IPS DF 6.9 (cell line): ENCODE results near the gene CFDP1.

Source experiments
- DNase-seq: peaks from one replicate; pipeline ENCODE4 v3.0.0-alpha.2; 2013; ENCODE audit warnings: low read depth, low spot score
- H3K27ac ChIP-seq: one replicate; pipeline ENCODE4 v1.5.1; 2013; ENCODE audit warnings: low read length, control low read depth
- H3K27me3 ChIP-seq: 2 replicates; pipeline ENCODE4 v1.6.1; 2013; ENCODE audit warnings: mild to moderate bottlenecking, low read length; ENCODE audit not compliant: control insufficient read depth, insufficient read depth
- H3K36me3 ChIP-seq: 2 replicates; pipeline ENCODE4 v1.6.1; 2013; ENCODE audit warnings: low read length; ENCODE audit not compliant: control insufficient read depth, insufficient read depth
- H3K4me1 ChIP-seq: 2 replicates; pipeline ENCODE4 v1.6.1; 2013; ENCODE audit warnings: low read length; ENCODE audit not compliant: control insufficient read depth, insufficient read depth
- H3K4me3 ChIP-seq: 2 replicates; pipeline ENCODE4 v1.5.1; 2013; ENCODE audit warnings: mild to moderate bottlenecking, low read length
- H3K9me3 ChIP-seq: 2 replicates; pipeline ENCODE4 v1.6.1; 2013; ENCODE audit warnings: low read length, inconsistent platforms; ENCODE audit not compliant: control insufficient read depth, insufficient read depth
- WGBS: extraction: QIAGEN DNeasy Blood & Tissue Kit; methylation state at CpG from one replicate; pipeline ENCODE4 v1.1.7; 2013; ENCODE audit warnings: mixed read lengths, missing lambda C conversion rate; ENCODE audit not compliant: insufficient read length, insufficient coverage; 5-methylcytosine and 5-hydroxymethylcytosine counted together

Gene CFDP1

GRCh38 chr16:75342308-75342811 is 90.9 kb downstream of the CFDP1 start:
- Histone ChIP-seq H3K27me3 (no peaks in the 10 kb centered on the region), H3K27ac (no peak overlapping the region), H3K9me3 (no peaks in the 10 kb centered on the region), H3K36me3 (no peaks in the 10 kb centered on the region), H3K4me3 (no peak overlapping the region), H3K4me1 (no peaks in the 10 kb centered on the region; the same call in 1 of the 2 replicates)
- DNase-seq, result no peak
- no CpG with 5 or more reads among the region's 2 CpGs for WGBS

- no peak for DNase-seq
- no peaks in the 10 kb centered on the region for H3K9me3 ChIP-seq
- H3K36me3 ChIP-seq, result no peaks in the 10 kb centered on the region
- no peaks in the 10 kb centered on the region for H3K27me3 ChIP-seq
- no peak overlapping the region for H3K27ac ChIP-seq
- no peaks in the 10 kb centered on the region; the same call in 1 of the 2 replicates for H3K4me1 ChIP-seq
- WGBS, result no CpG with 5 or more reads among the region's 4 CpGs
- H3K4me3 ChIP-seq, result no peak overlapping the region
These were observed 91.6 kb downstream of the CFDP1 start for GRCh38 chr16:75341564-75342307.

GRCh38 chr16:75340741-75341491 is 92.4 kb downstream of the CFDP1 start:
- Histone ChIP-seq H3K27me3 (no peaks in the 10 kb centered on the region), H3K4me3 (no peak overlapping the region), H3K4me1 (no peaks in the 10 kb centered on the region; the same call in 1 of the 2 replicates), H3K27ac (no peak overlapping the region), H3K9me3 (0 out of 2 replicates have a peak, but pooled peaks cover 3% of the 10 kb centered on the region), H3K36me3 (0 out of 2 replicates have a peak, but pooled peaks cover 2% of the 10 kb centered on the region)
- no peak for DNase-seq
- WGBS, result no CpG with 5 or more reads among the region's 2 CpGs

- Histone ChIP-seq H3K36me3 (0 out of 2 replicates have a peak, but pooled peaks cover 2% of the 10 kb centered on the region), H3K9me3 (0 out of 2 replicates have a peak, but pooled peaks cover 3% of the 10 kb centered on the region), H3K4me3 (no peak overlapping the region), H3K27me3 (no peaks in the 10 kb centered on the region), H3K4me1 (no peaks in the 10 kb centered on the region; the same call in 1 of the 2 replicates), H3K27ac (no peak overlapping the region)
- WGBS, result no CpG with 5 or more reads among the region's 6 CpGs
- no peak for DNase-seq
These were observed 95.9 kb downstream of the CFDP1 start for GRCh38 chr16:75337430-75337829.

GRCh38 chr16:75336521-75336920 is 96.8 kb downstream of the CFDP1 start:
- H3K27ac ChIP-seq, result no peak overlapping the region
- H3K4me1 ChIP-seq, result no peaks in the 10 kb centered on the region; the same call in 1 of the 2 replicates
- no peak for DNase-seq
- 0 out of 2 replicates have a peak, but pooled peaks cover 3% of the 10 kb centered on the region for H3K9me3 ChIP-seq
- H3K4me3 ChIP-seq, result no peak overlapping the region
- WGBS, result no CpG with 5 or more reads among the region's 2 CpGs
- H3K27me3 ChIP-seq, result no peaks in the 10 kb centered on the region
- H3K36me3 ChIP-seq, result 0 out of 2 replicates have a peak, but pooled peaks cover 2% of the 10 kb centered on the region

- H3K27ac ChIP-seq, result no peak overlapping the region
- no peaks in the 10 kb centered on the region for H3K27me3 ChIP-seq
- 0 out of 2 replicates have a peak, but pooled peaks cover 3% of the 10 kb centered on the region for H3K9me3 ChIP-seq
- H3K4me3 ChIP-seq, result no peak overlapping the region
- no peaks in the 10 kb centered on the region for H3K4me1 ChIP-seq
- no CpG with 5 or more reads among the region's 2 CpGs for WGBS
- H3K36me3 ChIP-seq, result 0 out of 2 replicates have a peak, but pooled peaks cover 2% of the 10 kb centered on the region
- no peak for DNase-seq
These were observed 99.6 kb downstream of the CFDP1 start for GRCh38 chr16:75333721-75334163.

GRCh38 chr16:75329943-75330342 is 103.4 kb downstream of the CFDP1 start:
- H3K27me3 ChIP-seq, result no peaks in the 10 kb centered on the region
- DNase-seq, result no peak
- no CpG with 5 or more reads among the region's 4 CpGs for WGBS

GRCh38 chr16:75326333-75326732 is 107.0 kb downstream of the CFDP1 start:
- Histone ChIP-seq H3K9me3 (no peaks in the 10 kb centered on the region), H3K27me3 (no peaks in the 10 kb centered on the region), H3K4me3 (no peak overlapping the region), H3K36me3 (no peaks in the 10 kb centered on the region; the same call in 1 of the 2 replicates), H3K27ac (no peak overlapping the region), H3K4me1 (no peaks in the 10 kb centered on the region)
- WGBS, result no CpG with 5 or more reads among the region's 5 CpGs
- DNase-seq, result no peak

More at GRCh38 chr16:75329943-75330342, 103.4 kb downstream of the CFDP1 start:
- no peak overlapping the region for H3K27ac ChIP-seq
- no peak overlapping the region for H3K4me3 ChIP-seq
- no peaks in the 10 kb centered on the region for H3K36me3 ChIP-seq
- no peaks in the 10 kb centered on the region for H3K4me1 ChIP-seq
- no peaks in the 10 kb centered on the region for H3K9me3 ChIP-seq

- no peaks in the 10 kb centered on the region for H3K27me3 ChIP-seq
- H3K27ac ChIP-seq, result no peak overlapping the region
- WGBS, result no CpG with 5 or more reads among the region's 3 CpGs
- DNase-seq, result no peak
- H3K36me3 ChIP-seq, result no peaks in the 10 kb centered on the region; the same call in 1 of the 2 replicates
- no peaks in the 10 kb centered on the region for H3K4me1 ChIP-seq
- no peaks in the 10 kb centered on the region for H3K9me3 ChIP-seq
- no peak overlapping the region for H3K4me3 ChIP-seq
These were observed 109.4 kb downstream of the CFDP1 start for GRCh38 chr16:75323933-75324332.

GRCh38 chr16:75323198-75323597 is 110.1 kb downstream of the CFDP1 start:
- no peak for DNase-seq
- no peaks in the 10 kb centered on the region; the same call in 1 of the 2 replicates for H3K36me3 ChIP-seq
- no peaks in the 10 kb centered on the region for H3K27me3 ChIP-seq
- H3K9me3 ChIP-seq, result no peaks in the 10 kb centered on the region
- no peak overlapping the region for H3K27ac ChIP-seq
- H3K4me3 ChIP-seq, result no peak overlapping the region
- no peaks in the 10 kb centered on the region for H3K4me1 ChIP-seq
- WGBS, result no CpG with 5 or more reads among the region's 4 CpGs
